KBM-7 (cell line): ENCODE results near the gene RYR1.
"Not testable (repeated sequence)": the region's sequence is repeated elsewhere in the genome, so short reads cannot be mapped to it uniquely, and the experiment has no call there.

Source experiments
- DNase-seq: peaks from one replicate; pipeline ENCODE4 v3.0.0-alpha.2; 2015
- in situ Hi-C: fragments of 300-500 bp; cut with MboI; formaldehyde crosslinking; loops from 2 replicates; pipeline ENCODE4 v1.14.3; 2020; ENCODE audit warnings: low sequenced_read_pairs, low pct_unique_long_range_greater_than_20kb, mixed read lengths

Gene RYR1

GRCh38 chr19:38618590-38619360, 185.3 kb downstream of the RYR1 start, which contains the start of gene EIF3K:
Gene EIF3K (plus strand): TSS chr19:38619188. CDS start chr19:38619269, 81 bp downstream.
- in situ Hi-C loops = no loop called here
- DNase-seq = peak; percentile 99

DNA sequence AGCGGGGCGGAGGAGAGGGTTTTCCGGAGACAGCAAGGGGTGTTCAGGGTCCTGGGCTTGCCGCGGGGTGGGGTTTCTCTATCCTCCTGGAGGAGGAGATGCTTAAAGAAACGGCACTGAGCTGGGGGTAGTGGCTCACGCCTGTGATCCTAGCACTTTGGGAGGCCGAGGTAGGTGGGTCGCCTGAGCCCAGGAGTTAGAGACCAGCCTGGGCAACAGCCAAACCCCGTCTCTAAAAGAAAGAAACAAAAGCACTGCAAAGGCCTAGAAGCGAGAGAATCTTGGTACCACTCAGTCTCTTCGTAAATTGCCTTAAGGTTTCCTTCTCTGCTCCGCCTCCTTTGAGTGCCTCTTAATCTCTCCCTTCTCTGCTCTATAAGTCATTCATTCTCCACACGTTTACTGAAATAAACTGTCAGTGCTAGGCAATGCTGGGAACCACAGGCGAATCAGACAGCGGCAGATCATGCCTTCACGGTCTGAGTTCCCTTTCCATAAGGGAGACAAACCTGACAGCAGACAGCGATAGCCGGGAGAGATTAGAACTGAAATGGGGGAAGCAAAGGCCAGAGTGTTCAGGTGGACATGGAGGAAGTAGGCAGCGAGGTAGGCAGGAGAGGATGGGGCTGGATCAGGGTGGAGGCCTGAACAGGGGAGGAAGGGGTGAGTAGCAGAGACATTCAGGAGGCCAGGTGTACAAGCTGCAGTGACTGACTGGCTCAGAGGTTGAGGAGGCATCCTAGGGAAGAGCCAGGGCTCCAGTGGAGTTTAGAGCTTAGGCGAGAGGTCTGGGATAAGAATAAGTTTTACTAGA, 186.1 kb downstream of the RYR1 start:
- peak; percentile 12 for DNase-seq
- in situ Hi-C loops = no loop called here

GRCh38 chr19:38624822-38625221, 191.3 kb downstream of the RYR1 start:
- in situ Hi-C loops = no loop called here
- no peak for DNase-seq

DNA sequence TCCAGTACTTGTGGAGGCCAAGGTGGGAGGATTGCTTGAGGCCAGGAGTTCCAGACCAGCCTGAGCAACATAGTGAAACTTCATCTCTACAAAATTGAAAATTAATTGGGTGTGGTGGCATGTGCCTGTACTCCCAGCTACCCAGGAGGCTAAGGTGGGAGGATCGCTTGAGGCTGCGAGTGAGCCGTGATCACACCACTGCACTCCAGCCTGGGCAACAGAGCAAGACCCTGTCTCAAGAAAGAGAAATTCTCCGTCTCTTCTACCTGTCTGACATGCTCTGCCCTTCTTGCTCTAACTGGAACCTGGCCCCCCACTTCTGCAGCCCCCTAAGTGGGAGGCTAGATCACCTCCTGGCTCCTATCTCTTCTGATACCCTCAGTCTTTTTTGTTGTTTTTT, 192.9 kb downstream of the RYR1 start:
- no peak for DNase-seq
- in situ Hi-C loops = no loop called here

GRCh38 chr19:38629568-38629967, 196.1 kb downstream of the RYR1 start:
- in situ Hi-C loops = no loop called here
- no peak for DNase-seq

DNA sequence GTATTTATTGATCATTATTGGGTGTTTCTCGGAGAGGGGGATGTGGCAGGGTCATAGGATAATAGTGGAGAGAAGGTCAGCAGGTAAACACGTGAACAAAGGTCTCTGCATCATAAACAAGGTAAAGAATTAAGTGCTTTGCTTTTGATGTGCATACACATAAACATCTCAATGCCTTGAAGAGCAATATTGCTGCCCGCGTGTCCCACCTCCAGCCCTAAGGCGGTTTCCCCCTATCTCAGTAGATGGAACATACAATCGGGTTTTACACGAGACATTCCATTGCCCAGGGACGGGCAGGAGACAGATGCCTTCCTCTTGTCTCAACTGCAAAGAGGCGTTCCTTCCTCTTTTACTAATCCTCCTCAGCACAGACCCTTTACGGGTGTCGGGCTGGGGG, 197.8 kb downstream of the RYR1 start:
- DNase-seq, in situ Hi-C loops: not testable (repeated sequence)

- DNase-seq, in situ Hi-C loops: not testable (repeated sequence)
These were observed 198.5 kb downstream of the RYR1 start for GRCh38 chr19:38631811-38632475.

- in situ Hi-C loops = no loop called here
- no peak for DNase-seq
These were observed 199.2 kb downstream of the RYR1 start for GRCh38 chr19:38632476-38633213.

DNA sequence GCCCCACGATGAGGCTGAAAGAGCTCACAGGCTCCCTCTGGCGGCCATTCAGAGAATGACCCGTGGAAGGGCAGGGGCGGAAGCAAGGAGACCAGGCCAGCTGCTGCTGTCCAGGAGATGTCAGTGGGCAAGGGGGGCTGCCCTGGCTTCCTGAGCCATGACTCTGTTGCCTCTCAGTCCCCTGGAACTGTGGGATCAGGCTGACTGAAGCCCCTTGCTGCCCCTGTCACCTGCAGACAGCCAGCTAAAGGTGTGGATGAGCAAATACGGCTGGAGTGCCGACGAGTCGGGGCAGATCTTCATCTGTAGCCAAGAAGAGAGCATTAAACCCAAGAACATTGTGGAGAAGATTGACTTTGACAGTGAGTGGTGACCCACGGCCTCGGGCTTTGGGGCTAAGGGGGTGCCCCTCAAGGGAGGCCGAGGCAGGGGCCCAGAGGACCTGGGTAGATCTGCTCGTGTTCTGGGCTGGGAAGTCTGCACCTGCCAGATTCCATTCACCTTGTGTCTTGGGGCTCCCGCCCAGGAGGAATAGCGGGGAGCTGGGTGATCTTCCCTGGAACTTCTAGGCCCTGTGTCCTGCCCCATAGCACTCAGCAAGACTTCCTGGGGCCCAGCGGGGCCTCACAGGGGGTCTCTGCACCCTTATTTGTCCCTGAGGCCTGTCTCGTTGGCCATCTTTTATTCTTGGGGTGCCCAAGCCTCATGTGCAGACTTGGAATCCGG, 201.4 kb downstream of the RYR1 start:
- peak; percentile 81 for DNase-seq
- in situ Hi-C loops = no loop called here

DNA sequence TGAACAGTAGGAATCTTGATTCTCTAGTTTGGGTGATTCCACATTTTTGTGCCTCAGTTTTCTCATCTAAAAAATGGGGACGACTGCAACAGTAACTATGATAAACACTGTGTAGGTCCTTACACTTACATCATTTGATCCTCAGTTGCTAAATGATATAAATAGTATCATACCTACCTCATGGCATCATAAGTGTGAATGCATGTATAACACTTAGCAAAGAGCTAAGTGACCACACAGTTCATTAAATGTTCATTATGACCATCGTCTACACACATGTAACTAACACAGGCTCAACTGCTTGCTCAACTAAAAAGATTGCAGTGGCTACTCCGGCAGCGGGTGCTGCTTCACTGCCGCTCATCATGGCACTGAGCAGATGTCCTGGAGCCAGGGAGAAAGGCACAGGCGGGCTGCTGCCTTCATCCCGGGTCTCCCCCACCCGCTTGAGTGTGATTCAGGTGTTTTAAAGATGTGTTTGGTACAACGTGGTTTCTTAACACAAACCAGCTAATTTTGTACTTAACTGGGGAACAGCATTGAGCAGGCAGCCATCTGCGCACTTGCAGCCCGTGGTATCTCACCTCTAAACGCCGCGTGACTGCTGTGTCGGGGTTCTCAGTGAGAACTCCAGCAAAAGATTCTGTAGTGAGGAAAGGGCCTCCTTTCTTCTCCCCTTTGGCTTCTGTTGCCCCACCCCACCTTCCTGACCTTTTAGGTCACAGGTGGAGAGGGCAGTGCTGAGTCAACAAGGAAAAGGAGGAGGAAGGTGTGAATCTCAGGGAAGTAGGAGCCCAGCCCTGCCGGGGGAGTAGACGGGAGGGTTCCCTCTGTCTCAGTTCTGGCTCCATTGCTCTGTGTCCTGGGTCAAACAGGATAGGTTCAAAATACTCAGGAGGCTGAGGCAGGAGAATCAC, 202.2 kb downstream of the RYR1 start:
- in situ Hi-C loops = no loop called here
- no peak for DNase-seq
